H9 (cell line): ENCODE data around the gene NSF. TPM values are rescaled to one million over a fixed set of nuclear protein-coding genes. Genes with fewer than 3 reads are reported as not detected.

Experiments used
- DNase-seq: peaks from one replicate; pipeline ENCODE4 v3.0.0-alpha.2; 2017
- H2AFZ ChIP-seq: one replicate; pipeline ENCODE4 v1.6.1; 2013; ENCODE audit warnings: mild to moderate bottlenecking, low read length, control low read depth, moderate library complexity
- H2AK5ac ChIP-seq: 2 replicates; pipeline ENCODE4 v1.6.1; 2013; ENCODE audit warnings: low read length, control low read depth, mixed read lengths; ENCODE audit not compliant: insufficient read length
- H2BK120ac ChIP-seq: one replicate; pipeline ENCODE4 v1.6.1; 2013; ENCODE audit warnings: low read depth, mild to moderate bottlenecking, low read length, control low read depth, inconsistent platforms; ENCODE audit not compliant: poor library complexity, severe bottlenecking
- H2BK12ac ChIP-seq: 2 replicates; pipeline ENCODE4 v1.6.1; 2013; ENCODE audit warnings: low read length, control low read depth, mixed read lengths, low read depth; ENCODE audit not compliant: insufficient read length
- H2BK15ac ChIP-seq: 2 replicates; pipeline ENCODE4 v1.6.1; 2013; ENCODE audit warnings: low read depth, low read length, control low read depth
- H2BK20ac ChIP-seq: one replicate; pipeline ENCODE4 v1.6.1; 2013; ENCODE audit warnings: low read depth, mild to moderate bottlenecking, low read length, control low read depth, inconsistent platforms; ENCODE audit not compliant: poor library complexity, severe bottlenecking
- H2BK5ac ChIP-seq: 2 replicates; pipeline ENCODE4 v1.6.1; 2013; ENCODE audit warnings: low read length, control low read depth, mixed read lengths; ENCODE audit not compliant: insufficient read length
- H3K14ac ChIP-seq: 2 replicates; pipeline ENCODE4 v1.6.1; 2013; ENCODE audit warnings: low read length, control low read depth; ENCODE audit not compliant: insufficient read depth
- H3K18ac ChIP-seq: 2 replicates; pipeline ENCODE4 v1.6.1; 2013; ENCODE audit warnings: low read depth, mild to moderate bottlenecking, mixed read lengths, low read length, control low read depth; ENCODE audit not compliant: insufficient read length
- H3K23ac ChIP-seq: 2 replicates; pipeline ENCODE4 v1.6.1; 2013; ENCODE audit warnings: low read length, control low read depth, mixed read lengths, low read depth; ENCODE audit not compliant: insufficient read length
- H3K23me2 ChIP-seq: 2 replicates; pipeline ENCODE4 v1.6.1; 2013; ENCODE audit warnings: low read depth, mild to moderate bottlenecking, mixed read lengths, low read length, control low read depth; ENCODE audit not compliant: insufficient read length, poor library complexity, severe bottlenecking
- H3K27ac ChIP-seq: 2 replicates; pipeline ENCODE4 v1.5.1; 2013; ENCODE audit warnings: low read length, control low read depth, mixed read lengths, low read depth; ENCODE audit not compliant: insufficient read length
- H3K27me3 ChIP-seq: 2 replicates; pipeline ENCODE4 v1.6.1; 2013; ENCODE audit warnings: low read length, control low read depth, inconsistent platforms; ENCODE audit not compliant: insufficient read depth
- H3K4ac ChIP-seq: 2 replicates; pipeline ENCODE4 v1.6.1; 2013; ENCODE audit warnings: low read depth, mild to moderate bottlenecking, control low read depth, inconsistent platforms, low read length, moderate library complexity
- H3K4me1 ChIP-seq: 2 replicates; pipeline ENCODE4 v1.6.1; 2013; ENCODE audit warnings: low read length, control low read depth, inconsistent platforms; ENCODE audit not compliant: insufficient read depth
- H3K4me2 ChIP-seq: 2 replicates; pipeline ENCODE4 v1.6.1; 2013; ENCODE audit warnings: low read length, control low read depth, mixed read lengths; ENCODE audit not compliant: insufficient read length, insufficient read depth
- H3K56ac ChIP-seq: 2 replicates; pipeline ENCODE4 v1.6.1; 2013; ENCODE audit warnings: low read depth, mild to moderate bottlenecking, mixed read lengths, low read length, control low read depth; ENCODE audit not compliant: insufficient read length
- H3K79me1 ChIP-seq: 2 replicates; pipeline ENCODE4 v1.6.1; 2013; ENCODE audit warnings: low read depth, mild to moderate bottlenecking, moderate library complexity, low read length, control low read depth, inconsistent platforms; ENCODE audit not compliant: insufficient read depth, poor library complexity, severe bottlenecking
- H3K79me2 ChIP-seq: 2 replicates; pipeline ENCODE4 v1.6.1; 2013; ENCODE audit warnings: low read length, control low read depth, inconsistent platforms; ENCODE audit not compliant: insufficient read depth
- H3K9ac ChIP-seq: 2 replicates; pipeline ENCODE4 v1.6.1; 2013; ENCODE audit warnings: low read length, control low read depth, mixed read lengths; ENCODE audit not compliant: insufficient read length; ENCODE audit errors: extremely low read depth
- H3K9me3 ChIP-seq: one replicate; pipeline ENCODE4 v1.6.1; 2013; ENCODE audit warnings: low read depth, low read length, inconsistent platforms; ENCODE audit not compliant: control insufficient read depth
- H3T11ph ChIP-seq: one replicate; pipeline ENCODE4 v1.6.1; 2013; ENCODE audit warnings: mild to moderate bottlenecking, low read length, control low read depth, inconsistent platforms
- H4K20me1 ChIP-seq: one replicate; pipeline ENCODE4 v1.6.1; 2013; ENCODE audit not compliant: control insufficient read depth, insufficient read length, insufficient read depth
- H4K5ac ChIP-seq: 2 replicates; pipeline ENCODE4 v1.6.1; 2013; ENCODE audit warnings: low read depth, mild to moderate bottlenecking, mixed read lengths, low read length, control low read depth; ENCODE audit not compliant: insufficient read length
- H4K8ac ChIP-seq: replicated peaks from 2 replicates; pipeline ENCODE4 v1.6.1; 2013; ENCODE audit warnings: low read length, control low read depth, mixed read lengths, low read depth; ENCODE audit not compliant: insufficient read length
- H4K91ac ChIP-seq: 2 replicates; pipeline ENCODE4 v1.6.1; 2013; ENCODE audit warnings: low read depth, mild to moderate bottlenecking, moderate library complexity, mixed read lengths, low read length, control low read depth; ENCODE audit not compliant: insufficient read length
- H3K27ac Mint-ChIP-seq, 3 experiments: 2 replicates in 2 of 3; 3 replicates in 1 of 3; pipeline ENCODE4 v1.8.0; 2020 to 2021; ENCODE audit warnings: mixed read lengths in 3 of 3, mild to moderate bottlenecking in 1 of 3, moderate library complexity in 1 of 3
- H3K27me3 Mint-ChIP-seq: 2 replicates; pipeline ENCODE4 v1.8.0; 2021; ENCODE audit warnings: low read depth, mild to moderate bottlenecking, moderate library complexity, mixed read lengths
- H3K36me3 Mint-ChIP-seq, 3 experiments: 2 replicates in 2 of 3; 3 replicates in 1 of 3; pipeline ENCODE4 v1.8.0; 2020 to 2021; ENCODE audit warnings: low read depth in 3 of 3, mixed read lengths in 3 of 3; ENCODE audit not compliant: insufficient read depth in 1 of 3
- H3K4me1 Mint-ChIP-seq, 2 experiments: 2 replicates each; pipeline ENCODE4 v1.8.0; 2020; ENCODE audit warnings: mixed read lengths in 2 of 2
- H3K4me3 Mint-ChIP-seq, 2 experiments: 2 replicates in 1 of 2; 3 replicates in 1 of 2; pipeline ENCODE4 v1.8.0; 2020 to 2021; ENCODE audit warnings: mild to moderate bottlenecking in 2 of 2, mixed read lengths in 2 of 2, moderate library complexity in 1 of 2
- H3K9me3 Mint-ChIP-seq, 2 experiments: 2 replicates in 1 of 2; 3 replicates in 1 of 2; pipeline ENCODE4 v1.8.0; 2020; ENCODE audit warnings: mild to moderate bottlenecking in 2 of 2, mixed read lengths in 2 of 2, moderate library complexity in 1 of 2
- CTCF ChIP-seq: fragments of 200-600 bp; sonication (generic); conservative IDR thresholded peaks from 3 replicates; pipeline ENCODE4 v1.8.0; 2021; ENCODE audit warnings: antibody characterized with exemption, mild to moderate bottlenecking
- WGBS: extraction: QIAGEN DNeasy Blood & Tissue Kit; methylation state at CpG from one replicate; pipeline ENCODE4 v1.1.7; 2013; ENCODE audit warnings: missing lambda C conversion rate, low lambda C conversion rate, mixed read lengths; ENCODE audit not compliant: insufficient read length; ENCODE audit errors: extremely low coverage; 5-methylcytosine and 5-hydroxymethylcytosine counted together
- total RNA-seq: library from RNA; stranded (reverse); gene quantifications from 2 replicates; pipeline ENCODE4 v1.2.1, GENCODE V29; 2021

Gene NSF
- total RNA-seq, 1 experiment from 2014 or later = 36.4 TPM

GRCh38 chr17:46791531-46791930 is 201.1 kb downstream of the NSF start:
- H3K9me3 ChIP-seq = no peaks in the 10 kb centered on the region
- H3K23me2 ChIP-seq = no peaks in the 10 kb centered on the region
- H3K9ac ChIP-seq = no peak overlapping the region
- no peaks in the 10 kb centered on the region for H3K79me2 ChIP-seq
- H3K36me3 Mint-ChIP-seq = peaks cover 2 to 20% (median 9%) of the 10 kb centered on the region in 3 experiments; a peak in 5 of 7 replicates
- peaks cover 70% of the 10 kb centered on the region for H3K27me3 Mint-ChIP-seq
- no peak overlapping the region for H3K4me3 Mint-ChIP-seq
- H3K9me3 Mint-ChIP-seq = peaks cover 5 to 12% of the 10 kb centered on the region in 2 experiments; a peak in 4 of 5 replicates
- H4K20me1 ChIP-seq = no peaks in the 10 kb centered on the region
- peaks cover 28 to 30% of the 10 kb centered on the region in 2 experiments for H3K4me1 Mint-ChIP-seq
- no peak overlapping the region for H2AK5ac ChIP-seq
- H3K4me2 ChIP-seq = no peak overlapping the region
- H2BK120ac ChIP-seq = no peak overlapping the region
- H2BK15ac ChIP-seq = no peak overlapping the region
- no peak overlapping the region for H3K18ac ChIP-seq
- H2BK20ac ChIP-seq = no peak overlapping the region
- TF ChIP-seq CTCF = no peak
- H3K27ac Mint-ChIP-seq = no peak overlapping the region
- H4K91ac ChIP-seq = no peak overlapping the region
- H2AFZ ChIP-seq = no peak overlapping the region
- no peaks in the 10 kb centered on the region for H3K79me1 ChIP-seq
- no peak overlapping the region for H3K56ac ChIP-seq
- no peak overlapping the region; the same call in 1 of the 2 replicates for H3K14ac ChIP-seq
- 0 out of 2 replicates have a peak, but pooled peaks cover 2% of the 10 kb centered on the region for H3K4me1 ChIP-seq
- no CpG with 5 or more reads among the region's 5 CpGs for WGBS
- no peak overlapping the region for H3K4ac ChIP-seq
- no peak for DNase-seq
- H2BK5ac ChIP-seq = no peak overlapping the region
- H4K8ac ChIP-seq = no peak overlapping the region
- H3K23ac ChIP-seq = no peak overlapping the region
- no peak overlapping the region for H3T11ph ChIP-seq
- H2BK12ac ChIP-seq = no peak overlapping the region
- no peak overlapping the region for H4K5ac ChIP-seq
- H3K27me3 ChIP-seq = no peaks in the 10 kb centered on the region; the same call in 1 of the 2 replicates
- no peak overlapping the region for H3K27ac ChIP-seq
